Neuronal stem cell (in vitro differentiated cells): ENCODE results near the gene SLC6A19.

Source experiments
- DNase-seq: peaks from one replicate; pipeline ENCODE4 v3.0.0-alpha.2; 2013; ENCODE audit warnings: low spot score
- H2AFZ ChIP-seq: one replicate; pipeline ENCODE4 v1.6.1; 2013; ENCODE audit warnings: mild to moderate bottlenecking, low read length, inconsistent platforms
- H2AK5ac ChIP-seq: 2 replicates; pipeline ENCODE4 v1.6.1; 2013; ENCODE audit warnings: low read depth, mild to moderate bottlenecking, inconsistent platforms, low read length, moderate library complexity, mixed read lengths
- H2BK120ac ChIP-seq: 2 replicates; pipeline ENCODE4 v1.6.1; 2013; ENCODE audit warnings: low read depth, mild to moderate bottlenecking, inconsistent platforms, low read length, moderate library complexity, mixed read lengths
- H2BK12ac ChIP-seq: one replicate; pipeline ENCODE4 v1.6.1; 2013; ENCODE audit warnings: low read length, inconsistent platforms
- H2BK15ac ChIP-seq: 2 replicates; pipeline ENCODE4 v1.6.1; 2013; ENCODE audit warnings: mild to moderate bottlenecking, low read length, inconsistent platforms, mixed read lengths
- H2BK5ac ChIP-seq: one replicate; pipeline ENCODE4 v1.6.1; 2013; ENCODE audit warnings: inconsistent platforms, mild to moderate bottlenecking, low read length, moderate library complexity
- H3K14ac ChIP-seq: one replicate; pipeline ENCODE4 v1.6.1; 2013; ENCODE audit warnings: low read length, inconsistent platforms
- H3K18ac ChIP-seq: 2 replicates; pipeline ENCODE4 v1.6.1; 2013; ENCODE audit warnings: low read length, inconsistent platforms
- H3K23ac ChIP-seq: 2 replicates; pipeline ENCODE4 v1.6.1; 2013; ENCODE audit warnings: low read depth, mild to moderate bottlenecking, mixed read lengths, low read length, inconsistent platforms; ENCODE audit not compliant: poor library complexity
- H3K27ac ChIP-seq: replicated peaks from 3 replicates; pipeline ENCODE4 v1.5.1; 2013; ENCODE audit warnings: low read length, inconsistent platforms
- H3K27me3 ChIP-seq, 3 experiments: 2 replicates each; pipeline ENCODE4 v1.6.1; 2013; ENCODE audit warnings: low read length in 3 of 3, mild to moderate bottlenecking in 2 of 3, inconsistent platforms in 1 of 3, low read depth in 1 of 3, mixed read lengths in 1 of 3, moderate library complexity in 1 of 3; ENCODE audit not compliant: control insufficient read depth in 3 of 3, insufficient read depth in 3 of 3
- H3K36me3 ChIP-seq, 2 donors: replicated peaks in 1 of 2; 2 replicates each; pipeline ENCODE4 v1.6.1; 2013; ENCODE audit warnings: low read length in 2 of 2; ENCODE audit not compliant: control insufficient read depth in 2 of 2, insufficient read depth in 2 of 2
- H3K4ac ChIP-seq: 2 replicates; pipeline ENCODE4 v1.6.1; 2013; ENCODE audit warnings: inconsistent platforms, mild to moderate bottlenecking, low read length, moderate library complexity
- H3K4me1 ChIP-seq, 2 donors: 1 replicate in 1 of 2; 2 replicates in 1 of 2; pipeline ENCODE4 v1.6.1; 2013; ENCODE audit warnings: low read length in 2 of 2, low read depth in 1 of 2; ENCODE audit not compliant: control insufficient read depth in 2 of 2, insufficient read depth in 1 of 2
- H3K4me2 ChIP-seq: one replicate; pipeline ENCODE4 v1.6.1; 2013; ENCODE audit warnings: mild to moderate bottlenecking, low read length, inconsistent platforms; ENCODE audit not compliant: insufficient read depth, poor library complexity, severe bottlenecking
- H3K4me3 ChIP-seq, 2 donors: 2 replicates each; pipeline ENCODE4 v1.5.1; 2013; ENCODE audit warnings: low read length in 2 of 2, mild to moderate bottlenecking in 2 of 2, inconsistent platforms in 1 of 2, moderate library complexity in 1 of 2
- H3K79me1 ChIP-seq: one replicate; pipeline ENCODE4 v1.6.1; 2013; ENCODE audit warnings: low read depth, mild to moderate bottlenecking, inconsistent platforms, low read length, moderate library complexity
- H3K9ac ChIP-seq: one replicate; pipeline ENCODE4 v1.6.1; 2013; ENCODE audit warnings: mild to moderate bottlenecking, low read depth, low read length, inconsistent platforms; ENCODE audit not compliant: poor library complexity
- H3K9me3 ChIP-seq, 2 donors: replicated peaks in 1 of 2; 2 replicates each; pipeline versions ENCODE3 to v1.6.1; 2013; ENCODE audit warnings: low read length in 2 of 2, mild to moderate bottlenecking in 2 of 2, inconsistent platforms in 1 of 2, low read depth in 1 of 2, mixed read lengths in 1 of 2, moderate library complexity in 1 of 2; ENCODE audit not compliant: control insufficient read depth in 2 of 2, insufficient read depth in 1 of 2
- H4K8ac ChIP-seq: one replicate; pipeline ENCODE4 v1.6.1; 2013; ENCODE audit warnings: low read depth, mild to moderate bottlenecking, inconsistent platforms, low read length, moderate library complexity
- H4K91ac ChIP-seq: one replicate; pipeline ENCODE4 v1.6.1; 2013; ENCODE audit warnings: low read length, low read depth, mild to moderate bottlenecking, inconsistent platforms; ENCODE audit not compliant: poor library complexity
- WGBS, 2 donors: extraction: QIAGEN DNeasy Blood & Tissue Kit; methylation state at CpG; one replicate each; pipeline ENCODE4 v1.1.7; 2013; ENCODE audit warnings: missing lambda C conversion rate in 2 of 2, mixed read lengths in 1 of 2; ENCODE audit not compliant: insufficient read length in 2 of 2, insufficient replicate concordance in 1 of 2; ENCODE audit errors: extremely low coverage in 2 of 2; 5-methylcytosine and 5-hydroxymethylcytosine counted together

Gene SLC6A19

GRCh38 chr5:1215320-1216096, 14.1 kb downstream of the SLC6A19 start:
- no peak for DNase-seq
- Histone ChIP-seq H3K4me3 (no peak overlapping the region), H3K14ac (no peak overlapping the region), H3K23ac (peak overlapping the region; percentile 11), H3K36me3 (no peaks in the 10 kb centered on the region), H2BK5ac (no peak overlapping the region), H3K27me3 (peaks cover 0 to 2% (median 0%) of the 10 kb centered on the region in 3 experiments), H2BK12ac (no peak overlapping the region), H2AFZ (no peak overlapping the region), H2BK120ac (no peak overlapping the region), H3K4ac (no peak overlapping the region), H3K4me1 (peaks cover 0 to 2% of the 10 kb centered on the region in 2 donors), H4K8ac (no peak overlapping the region), H3K79me1 (no peaks in the 10 kb centered on the region), H3K9me3 (peaks cover 0 to 7% of the 10 kb centered on the region in 2 donors), H3K18ac (no peak overlapping the region), H3K4me2 (no peak overlapping the region), H3K27ac (no peak overlapping the region), H2BK15ac (no peak overlapping the region), H2AK5ac (peak overlapping the region; percentile 47), H4K91ac (no peak overlapping the region), H3K9ac (no peak overlapping the region)
- no CpG with 5 or more reads among the region's 23 CpGs for WGBS, 2 donors

- H3K9ac ChIP-seq = peak overlapping the region; percentile 50
- H3K4ac ChIP-seq = no peak overlapping the region
- no peak overlapping the region for H3K4me2 ChIP-seq
- H3K9me3 ChIP-seq = peaks cover 0 to 7% of the 10 kb centered on the region in 2 donors
- H3K14ac ChIP-seq = peak overlapping the region; percentile 98
- H2BK5ac ChIP-seq = peak overlapping the region; percentile 54
- peaks cover 0 to 2% (median 0%) of the 10 kb centered on the region in 3 experiments for H3K27me3 ChIP-seq
- H2BK120ac ChIP-seq = no peak overlapping the region
- no peak overlapping the region for H2BK12ac ChIP-seq
- H3K4me3 ChIP-seq = no peak overlapping the region
- H3K4me1 ChIP-seq = peaks cover 0 to 2% of the 10 kb centered on the region in 2 donors
- no CpG with 5 or more reads among the region's 38 CpGs for WGBS, 2 donors
- peak overlapping the region; percentile 29 for H4K8ac ChIP-seq
- peak overlapping the region; percentile 49 for H2BK15ac ChIP-seq
- H4K91ac ChIP-seq = no peak overlapping the region
- H2AK5ac ChIP-seq = peak overlapping the region; percentile 53
- H3K27ac ChIP-seq = no peak overlapping the region
- peak overlapping the region; percentile 38 for H3K18ac ChIP-seq
- H3K79me1 ChIP-seq = no peaks in the 10 kb centered on the region
- DNase-seq = no peak
- no peak overlapping the region for H2AFZ ChIP-seq
- H3K23ac ChIP-seq = peak overlapping the region; percentile 8
- H3K36me3 ChIP-seq = no peaks in the 10 kb centered on the region
These were observed 15.0 kb downstream of the SLC6A19 start for GRCh38 chr5:1216211-1216917.

GRCh38 chr5:1216918-1217295, 15.5 kb downstream of the SLC6A19 start:
- H4K91ac ChIP-seq = no peak overlapping the region
- H3K27ac ChIP-seq = no peak overlapping the region
- peak overlapping the region; percentile 53 for H2AK5ac ChIP-seq
- peak overlapping the region; percentile 8 for H3K23ac ChIP-seq
- H3K4me1 ChIP-seq = peaks cover 0 to 3% of the 10 kb centered on the region in 2 donors
- peak overlapping the region; percentile 98 for H3K14ac ChIP-seq
- peaks cover 0 to 1% (median 0%) of the 10 kb centered on the region in 3 experiments for H3K27me3 ChIP-seq
- no peak overlapping the region for H2AFZ ChIP-seq
- peak overlapping the region; percentile 54 for H2BK5ac ChIP-seq
- DNase-seq = no peak
- H3K4me2 ChIP-seq = no peak overlapping the region
- H2BK15ac ChIP-seq = peak overlapping the region; percentile 49
- peak overlapping the region; percentile 29 for H4K8ac ChIP-seq
- H3K18ac ChIP-seq = no peak overlapping the region
- H3K79me1 ChIP-seq = peaks cover 3% of the 10 kb centered on the region
- peaks cover 0 to 5% of the 10 kb centered on the region in 2 donors for H3K9me3 ChIP-seq
- no peak overlapping the region for H3K4ac ChIP-seq
- no peak overlapping the region for H2BK120ac ChIP-seq
- no CpG with 5 or more reads among the region's 18 CpGs for WGBS, 2 donors
- no peak overlapping the region for H2BK12ac ChIP-seq
- H3K9ac ChIP-seq = peak overlapping the region; percentile 50
- no peak overlapping the region for H3K4me3 ChIP-seq
- peaks cover 0 to under 1% of the 10 kb centered on the region in 2 donors for H3K36me3 ChIP-seq
